GM21619 (cell line): ENCODE results near the gene CELF2.

Source experiments
- ATAC-seq: cut with Tn5 transposase; IDR thresholded peaks from one replicate; pipeline ENCODE4 v1.9.1; 2021; ENCODE audit not compliant: unreplicated experiment

CELF2 gene

GRCh38 chr10:11093771-11094736 lies 76.4 kb downstream of the CELF2 start:
- ATAC-seq = no peak

GRCh38 chr10:11095374-11095801 lies 77.7 kb downstream of the CELF2 start:
- ATAC-seq = no peak

GRCh38 chr10:11096422-11096821 lies 78.8 kb downstream of the CELF2 start:
- no peak for ATAC-seq

GRCh38 chr10:11097686-11098085 lies 80.0 kb downstream of the CELF2 start:
- ATAC-seq = peak; percentile 83

GRCh38 chr10:11098666-11099065 lies 81.0 kb downstream of the CELF2 start:
- no peak for ATAC-seq

- ATAC-seq = no peak
These were observed 87.4 kb downstream of the CELF2 start for GRCh38 chr10:11104772-11105675.

GRCh38 chr10:11105676-11106004 lies 88.0 kb downstream of the CELF2 start:
- no peak for ATAC-seq

GRCh38 chr10:11106621-11107374 lies 89.1 kb downstream of the CELF2 start:
- peak; percentile 74 for ATAC-seq

GRCh38 chr10:11107948-11108347 lies 90.3 kb downstream of the CELF2 start:
- no peak for ATAC-seq

- no peak for ATAC-seq
These were observed 90.7 kb downstream of the CELF2 start for GRCh38 chr10:11108356-11108755.

- ATAC-seq = no peak
These were observed 91.9 kb downstream of the CELF2 start for GRCh38 chr10:11109590-11109989.

GRCh38 chr10:11110539-11110938 lies 92.9 kb downstream of the CELF2 start:
- ATAC-seq = no peak

GRCh38 chr10:11111490-11111889 lies 93.8 kb downstream of the CELF2 start:
- ATAC-seq = no peak

GRCh38 chr10:11112718-11113117 lies 95.0 kb downstream of the CELF2 start:
- no peak for ATAC-seq

GRCh38 chr10:11113156-11113555 lies 95.5 kb downstream of the CELF2 start:
- ATAC-seq = no peak

GRCh38 chr10:11114269-11114668 lies 96.6 kb downstream of the CELF2 start:
- no peak for ATAC-seq

GRCh38 chr10:11115337-11115736 lies 97.7 kb downstream of the CELF2 start:
- no peak for ATAC-seq

- no peak for ATAC-seq
These were observed 98.7 kb downstream of the CELF2 start for GRCh38 chr10:11116361-11116760.

- no peak for ATAC-seq
These were observed 99.1 kb downstream of the CELF2 start for GRCh38 chr10:11116817-11117216.

- no peak for ATAC-seq
These were observed 101.0 kb downstream of the CELF2 start for GRCh38 chr10:11118686-11119085.

- ATAC-seq = no peak
These were observed 102.2 kb downstream of the CELF2 start for GRCh38 chr10:11119843-11120242.
